Suprapubic skin (tissue), 4 donors: Measurements from ENCODE around the gene SPACA4.

Source experiments
- EP300 ChIP-seq: sonication (generic); formaldehyde crosslinking; IDR thresholded peaks from one replicate; pipeline ENCODE4 v1.6.1; 2017; ENCODE audit warnings: antibody characterized with exemption
- POLR2A ChIP-seq, 2 donors: fragments of 450-650 bp; IDR thresholded peaks; one replicate each; pipeline ENCODE4 v1.6.1; 2017; ENCODE audit warnings: antibody characterized with exemption in 2 of 2, mild to moderate bottlenecking in 2 of 2, moderate library complexity in 2 of 2
- POLR2AphosphoS5 ChIP-seq, 3 donors: sonication (generic); formaldehyde crosslinking; IDR thresholded peaks; one replicate each; pipeline ENCODE4 v1.6.1; 2017; ENCODE audit warnings: antibody characterized with exemption in 3 of 3
- TF ChIP-seq, protein P1 (sequence below), 2 donors: fragments of 200-600 bp in 1 of 2; fragments of 450-650 bp in 1 of 2; sonication (generic) in 1 of 2; IDR thresholded peaks; one replicate each; pipeline ENCODE4 v1.5.1; 2016 to 2019; ENCODE audit warnings: antibody characterized with exemption in 2 of 2, mild to moderate bottlenecking in 1 of 2, moderate library complexity in 1 of 2

GRCh38 chr19:48560095-48560530 lies 46.4 kb upstream of the SPACA4 start:
- TF ChIP-seq, protein P1, sequence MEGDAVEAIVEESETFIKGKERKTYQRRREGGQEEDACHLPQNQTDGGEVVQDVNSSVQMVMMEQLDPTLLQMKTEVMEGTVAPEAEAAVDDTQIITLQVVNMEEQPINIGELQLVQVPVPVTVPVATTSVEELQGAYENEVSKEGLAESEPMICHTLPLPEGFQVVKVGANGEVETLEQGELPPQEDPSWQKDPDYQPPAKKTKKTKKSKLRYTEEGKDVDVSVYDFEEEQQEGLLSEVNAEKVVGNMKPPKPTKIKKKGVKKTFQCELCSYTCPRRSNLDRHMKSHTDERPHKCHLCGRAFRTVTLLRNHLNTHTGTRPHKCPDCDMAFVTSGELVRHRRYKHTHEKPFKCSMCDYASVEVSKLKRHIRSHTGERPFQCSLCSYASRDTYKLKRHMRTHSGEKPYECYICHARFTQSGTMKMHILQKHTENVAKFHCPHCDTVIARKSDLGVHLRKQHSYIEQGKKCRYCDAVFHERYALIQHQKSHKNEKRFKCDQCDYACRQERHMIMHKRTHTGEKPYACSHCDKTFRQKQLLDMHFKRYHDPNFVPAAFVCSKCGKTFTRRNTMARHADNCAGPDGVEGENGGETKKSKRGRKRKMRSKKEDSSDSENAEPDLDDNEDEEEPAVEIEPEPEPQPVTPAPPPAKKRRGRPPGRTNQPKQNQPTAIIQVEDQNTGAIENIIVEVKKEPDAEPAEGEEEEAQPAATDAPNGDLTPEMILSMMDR (IDR thresholded peaks at IDR 0.05), result no peak
- TF ChIP-seq POLR2A (IDR thresholded peaks at IDR 0.05) (no peak), POLR2AphosphoS5 (IDR thresholded peaks at IDR 0.05) (no peak), EP300 (no peak)
